Naive B cell (primary cell): Measurements from ENCODE around the gene FAAH2. TPM values are rescaled to one million over a fixed set of nuclear protein-coding genes. Genes with fewer than 3 reads are reported as not detected.

Source experiments
- ATAC-seq, 2 donors: fragments of 150-1000 bp; cut with Tn5 transposase; 2 replicates each; pipeline ENCODE4 v1.10.0; 2021; ENCODE audit warnings: low read depth in 2 of 2, mild to moderate bottlenecking in 2 of 2, moderate library complexity in 2 of 2
- DNase-seq: peaks from one replicate; pipeline ENCODE4 v3.0.0; 2022
- H3K27ac Mint-ChIP-seq, 6 donors: one replicate each; pipeline ENCODE4 v1.8.0; 2020 to 2022; ENCODE audit warnings: mild to moderate bottlenecking in 6 of 6, mixed read lengths in 6 of 6, moderate library complexity in 5 of 6, inconsistent platforms in 2 of 6
- H3K27me3 Mint-ChIP-seq, 3 donors: one replicate each; pipeline ENCODE4 v1.8.0; 2021 to 2022; ENCODE audit warnings: mixed read lengths in 3 of 3, mild to moderate bottlenecking in 1 of 3
- H3K36me3 Mint-ChIP-seq, 2 donors: one replicate each; pipeline ENCODE4 v1.8.0; 2020 to 2022; ENCODE audit warnings: mixed read lengths in 2 of 2, inconsistent platforms in 1 of 2, mild to moderate bottlenecking in 1 of 2
- H3K4me1 Mint-ChIP-seq, 3 donors: one replicate each; pipeline ENCODE4 v1.8.0; 2020 to 2022; ENCODE audit warnings: mixed read lengths in 3 of 3, inconsistent platforms in 1 of 3, mild to moderate bottlenecking in 1 of 3, moderate library complexity in 1 of 3
- H3K4me3 Mint-ChIP-seq, 8 donors: one replicate each; pipeline ENCODE4 v1.8.0; 2020 to 2022; ENCODE audit warnings: mild to moderate bottlenecking in 8 of 8, mixed read lengths in 8 of 8, moderate library complexity in 8 of 8, inconsistent platforms in 2 of 8
- H3K9me3 Mint-ChIP-seq, 7 donors: one replicate each; pipeline ENCODE4 v1.8.0; 2020 to 2022; ENCODE audit warnings: mixed read lengths in 7 of 7, mild to moderate bottlenecking in 5 of 7, inconsistent platforms in 2 of 7, moderate library complexity in 1 of 7
- polyA plus RNA-seq, 6 donors: library from polyadenylated mRNA; unstranded; fragments of 300-500 nt; fragmentation: Illumina TruSeq; gene quantifications; one replicate each; pipeline ENCODE4 v1.2.3, GENCODE V29; 2021; ENCODE audit warnings: low read depth in 6 of 6

FAAH2 gene
- polyA plus RNA-seq, 6 donors from 2014 or later, result 0.63 to 1.5 (median 0.78) TPM; not detected in 3

DNA sequence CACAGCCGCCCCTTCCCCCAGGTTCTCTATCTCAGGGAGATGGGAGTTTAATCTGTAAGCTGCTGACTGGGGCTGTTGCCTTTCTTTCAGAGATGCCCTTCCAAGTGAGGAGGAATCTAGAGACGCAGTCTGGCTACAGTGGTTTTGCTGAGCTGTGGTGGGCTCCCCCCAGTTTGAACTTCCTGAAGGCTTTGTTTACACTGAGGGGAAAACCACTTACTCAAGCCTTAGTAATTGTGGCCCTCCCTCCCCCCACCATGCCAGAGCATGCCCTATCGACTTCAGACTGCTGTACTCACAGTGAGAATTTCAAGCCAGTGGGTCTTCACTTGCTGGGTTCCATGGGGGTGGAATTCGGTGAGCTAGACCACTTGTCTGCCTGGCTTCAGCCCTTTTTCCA lies 131.3 kb downstream of the FAAH2 start:
- ATAC-seq, result no peak
- H3K27ac Mint-ChIP-seq, result no peak overlapping the region
- H3K27me3 Mint-ChIP-seq, result no peaks in the 10 kb centered on the region
- DNase-seq, result no peak
- no peak overlapping the region for H3K4me3 Mint-ChIP-seq
- no peaks in the 10 kb centered on the region for H3K4me1 Mint-ChIP-seq
- no peaks in the 10 kb centered on the region for H3K36me3 Mint-ChIP-seq
- peaks cover 2 to 32% (median 7%) of the 10 kb centered on the region in 7 donors for H3K9me3 Mint-ChIP-seq

DNA sequence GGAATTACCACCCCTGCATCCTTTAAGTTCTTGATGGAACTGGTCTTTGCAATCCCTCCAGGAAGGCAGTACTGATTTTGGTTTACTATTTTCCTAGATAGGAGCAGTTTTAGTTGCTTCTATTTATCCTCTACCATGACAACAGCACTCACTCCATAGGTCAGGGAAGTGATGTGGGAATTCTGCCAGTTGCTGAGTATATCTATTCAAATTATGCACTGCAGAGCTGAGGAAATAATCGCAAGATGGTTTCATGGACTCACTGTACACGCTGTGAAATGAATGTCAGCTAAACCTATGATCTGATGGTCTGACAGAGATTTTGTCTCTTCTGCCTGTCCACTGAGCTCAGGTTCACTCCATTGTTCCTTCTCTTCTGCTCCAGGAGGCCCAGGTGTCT lies 135.8 kb downstream of the FAAH2 start:
- DNase-seq (no peak), ATAC-seq (no peak)
- H3K27ac Mint-ChIP-seq, result no peak overlapping the region
- H3K9me3 Mint-ChIP-seq, result peaks cover 0 to 12% (median 0%) of the 10 kb centered on the region in 7 donors
- no peaks in the 10 kb centered on the region for H3K36me3 Mint-ChIP-seq
- no peak overlapping the region for H3K4me3 Mint-ChIP-seq
- no peaks in the 10 kb centered on the region for H3K4me1 Mint-ChIP-seq
- peaks cover 0 to 5% (median 0%) of the 10 kb centered on the region in 3 donors for H3K27me3 Mint-ChIP-seq

DNA sequence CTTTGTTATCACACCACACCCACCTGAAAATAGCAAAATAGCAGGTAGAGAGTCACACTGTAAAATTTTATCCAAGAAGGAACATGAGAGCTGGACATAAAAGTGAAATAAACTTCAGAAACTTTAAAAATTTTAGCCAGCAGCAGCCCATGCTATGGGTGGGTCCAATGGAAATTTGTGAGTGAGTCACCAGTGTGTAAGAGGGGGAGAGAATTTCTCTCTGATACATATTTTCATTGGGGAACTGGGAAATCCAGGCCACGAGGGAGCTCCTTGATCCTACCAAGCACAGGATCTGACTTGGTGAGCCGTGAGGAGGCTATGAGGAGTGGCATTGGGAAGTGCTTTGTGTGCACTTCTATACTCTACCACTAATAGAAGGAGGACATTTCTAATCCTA lies 136.3 kb downstream of the FAAH2 start:
- H3K4me3 Mint-ChIP-seq, result no peak overlapping the region
- peaks cover 0 to 12% (median 0%) of the 10 kb centered on the region in 7 donors for H3K9me3 Mint-ChIP-seq
- no peak for ATAC-seq
- no peaks in the 10 kb centered on the region for H3K36me3 Mint-ChIP-seq
- no peak overlapping the region for H3K27ac Mint-ChIP-seq
- no peak for DNase-seq
- H3K27me3 Mint-ChIP-seq, result peaks cover 0 to 5% (median 0%) of the 10 kb centered on the region in 3 donors
- H3K4me1 Mint-ChIP-seq, result no peaks in the 10 kb centered on the region

DNA sequence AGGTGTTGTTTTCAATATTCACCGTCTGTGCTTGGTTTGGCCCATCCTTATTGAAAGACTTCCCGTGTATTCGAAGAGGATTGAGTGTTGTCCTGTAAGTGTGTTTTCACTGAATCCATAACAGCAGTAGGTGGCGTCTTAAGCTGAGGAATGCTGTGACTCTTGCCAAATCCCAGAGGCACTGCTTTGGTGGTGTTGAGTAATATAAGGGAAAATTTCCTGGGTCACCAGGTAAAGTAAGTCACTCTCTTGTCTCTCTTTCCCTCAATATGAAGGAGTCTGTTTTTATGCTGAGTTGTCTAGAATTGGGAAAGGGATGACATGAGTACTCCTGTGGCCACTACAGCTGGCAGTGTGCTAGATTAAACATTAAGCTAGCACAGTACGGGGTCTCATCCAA lies 158.6 kb downstream of the FAAH2 start:
- Mint-ChIP-seq H3K9me3 (peaks cover 0 to 13% (median 4%) of the 10 kb centered on the region in 7 donors), H3K4me3 (no peak overlapping the region), H3K36me3 (no peaks in the 10 kb centered on the region), H3K27ac (no peak overlapping the region), H3K27me3 (no peaks in the 10 kb centered on the region), H3K4me1 (no peaks in the 10 kb centered on the region)
- ATAC-seq (no peak), DNase-seq (no peak)

DNA sequence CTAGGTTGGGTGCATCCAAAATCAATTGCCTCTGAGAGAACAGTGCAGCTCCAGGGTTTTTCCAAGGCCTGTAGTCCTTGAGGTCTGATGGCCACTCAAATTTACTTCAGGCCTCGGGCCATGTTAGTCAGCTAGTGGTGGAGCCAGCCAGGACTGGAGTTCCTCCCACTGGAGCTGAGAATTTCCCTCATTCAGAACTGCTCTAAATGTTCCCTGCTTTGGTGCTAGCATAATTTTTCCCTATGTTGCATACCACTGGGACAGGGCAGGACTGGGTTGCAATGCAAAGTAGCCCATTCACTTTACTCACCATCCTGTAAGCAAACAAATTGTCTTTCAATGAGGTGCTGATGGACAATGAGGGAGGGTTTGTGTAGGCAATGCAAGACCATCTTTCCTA lies 159.3 kb downstream of the FAAH2 start:
- H3K36me3 Mint-ChIP-seq, result no peaks in the 10 kb centered on the region
- no peak for DNase-seq
- no peak overlapping the region for H3K27ac Mint-ChIP-seq
- ATAC-seq, result no peak
- peaks cover 0 to 6% (median 3%) of the 10 kb centered on the region in 7 donors for H3K9me3 Mint-ChIP-seq
- peaks cover 0 to 1% (median 0%) of the 10 kb centered on the region in 3 donors for H3K27me3 Mint-ChIP-seq
- H3K4me3 Mint-ChIP-seq, result no peak overlapping the region
- H3K4me1 Mint-ChIP-seq, result no peaks in the 10 kb centered on the region

DNA sequence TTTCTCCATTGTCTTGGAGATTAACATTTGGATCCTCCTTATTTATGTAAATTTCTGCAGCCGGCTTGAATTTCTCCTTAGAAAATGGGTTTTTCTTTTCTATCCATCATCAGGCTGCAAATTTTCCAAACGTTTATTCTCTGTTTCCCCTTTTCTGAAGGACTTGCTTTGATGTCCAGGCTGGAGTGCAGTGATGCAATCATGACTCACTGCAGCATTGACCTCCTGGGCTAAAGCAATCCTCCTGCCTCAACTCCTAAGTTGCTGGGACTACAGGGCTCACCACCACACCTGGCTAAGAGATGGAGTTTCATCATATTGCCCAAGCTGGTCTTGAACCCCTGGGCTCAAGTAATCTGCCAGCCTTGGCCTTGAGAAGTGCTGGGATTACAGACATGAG lies 161.3 kb downstream of the FAAH2 start:
- no peak overlapping the region for H3K4me3 Mint-ChIP-seq
- DNase-seq (no peak), ATAC-seq (no peak)
- H3K27ac Mint-ChIP-seq, result no peak overlapping the region
- H3K36me3 Mint-ChIP-seq, result no peaks in the 10 kb centered on the region
- H3K27me3 Mint-ChIP-seq, result peaks cover 0 to 11% (median 0%) of the 10 kb centered on the region in 3 donors
- H3K4me1 Mint-ChIP-seq, result peaks cover 0 to 4% (median 0%) of the 10 kb centered on the region in 3 donors
- peaks cover 0 to 6% (median 0%) of the 10 kb centered on the region in 7 donors for H3K9me3 Mint-ChIP-seq

DNA sequence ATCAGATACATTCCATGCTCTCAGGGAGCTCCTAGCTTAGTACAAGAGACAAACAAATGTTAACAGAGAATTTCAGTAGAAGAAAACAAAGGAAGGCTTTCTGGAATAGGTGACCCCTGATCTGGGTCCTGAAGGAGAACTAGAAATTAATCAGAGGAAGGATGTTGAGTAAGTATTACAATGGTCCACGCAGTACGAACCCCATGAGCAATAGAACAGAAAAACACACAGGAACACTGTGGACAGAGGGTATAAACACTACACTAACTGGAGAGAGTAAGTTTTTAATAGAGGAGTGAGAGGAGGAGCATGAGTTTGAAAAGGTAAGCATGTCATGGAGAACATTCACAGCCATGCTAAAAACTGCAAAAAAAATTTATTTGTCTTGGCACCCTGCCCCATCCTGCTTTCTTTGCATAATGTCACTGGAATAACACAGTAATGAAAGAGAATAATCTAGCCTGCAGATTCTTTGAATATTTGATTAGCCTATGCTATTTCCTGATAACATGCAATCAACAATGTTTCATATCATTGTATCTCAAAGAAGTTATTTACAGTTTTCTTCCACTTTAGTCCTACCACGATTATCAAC lies 165.0 kb downstream of the FAAH2 start:
- no peaks in the 10 kb centered on the region for H3K36me3 Mint-ChIP-seq

DNA sequence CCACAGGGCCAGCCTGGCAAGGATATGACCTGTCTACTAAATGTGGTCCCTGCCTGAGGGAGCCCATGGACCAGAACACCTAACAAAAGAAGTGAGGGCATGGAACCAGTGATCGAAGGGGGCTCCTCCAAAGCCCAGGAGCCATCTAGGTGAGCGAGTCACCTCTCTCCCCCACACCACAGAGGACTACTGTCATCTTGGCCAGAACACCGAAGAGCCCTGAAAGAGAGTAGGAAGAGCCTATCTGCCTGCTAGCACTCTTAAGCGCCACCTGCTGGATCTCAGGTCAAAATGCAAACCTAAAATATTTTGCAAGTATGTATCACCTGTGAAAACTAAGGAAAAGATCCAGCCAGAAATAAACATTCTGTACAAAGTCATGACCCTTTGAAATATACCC lies 167.4 kb downstream of the FAAH2 start:
- peaks cover 0 to 26% (median 0%) of the 10 kb centered on the region in 3 donors for H3K27me3 Mint-ChIP-seq
- H3K4me1 Mint-ChIP-seq, result peaks cover 0 to 4% (median 0%) of the 10 kb centered on the region in 3 donors
- no peak for ATAC-seq

More for the DNA sequence above, 165.0 kb downstream of the FAAH2 start:
- H3K4me1 Mint-ChIP-seq, result peaks cover 0 to 4% (median 0%) of the 10 kb centered on the region in 3 donors
- H3K9me3 Mint-ChIP-seq, result peaks cover 0 to 8% (median 0%) of the 10 kb centered on the region in 7 donors
- H3K27ac Mint-ChIP-seq, result peak overlapping the region in 1 of 6 donors; percentile 14
- peaks cover 0 to 22% (median 0%) of the 10 kb centered on the region in 3 donors for H3K27me3 Mint-ChIP-seq
- H3K4me3 Mint-ChIP-seq, result no peak overlapping the region
- DNase-seq, result no peak
- no peak for ATAC-seq

DNA sequence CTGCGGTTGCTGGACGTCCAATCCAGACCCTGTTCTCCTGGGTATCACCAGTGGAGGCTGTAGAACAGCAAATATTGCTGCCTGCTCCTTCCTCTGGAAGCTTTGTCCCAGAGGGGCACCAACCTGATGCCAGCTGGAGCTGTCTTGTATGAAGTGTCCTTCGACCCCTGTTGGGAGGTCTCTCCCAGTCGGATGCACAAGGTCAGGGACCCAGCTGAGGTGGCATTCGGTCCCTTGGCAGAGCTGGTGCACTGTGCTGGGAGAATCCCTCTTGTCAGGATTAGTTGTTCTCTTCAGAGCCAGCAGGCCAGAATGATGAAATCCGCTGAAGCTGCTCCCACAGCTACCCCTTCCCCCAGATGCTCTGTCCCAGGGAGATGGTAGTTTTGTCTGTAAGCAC lies 195.0 kb downstream of the FAAH2 start:
- Mint-ChIP-seq H3K4me1 (no peaks in the 10 kb centered on the region), H3K27me3 (no peaks in the 10 kb centered on the region), H3K4me3 (no peak overlapping the region), H3K9me3 (peaks cover 0 to 26% (median 12%) of the 10 kb centered on the region in 7 donors), H3K36me3 (peaks cover 0 to 10% of the 10 kb centered on the region in 2 donors), H3K27ac (no peak overlapping the region)
- ATAC-seq (no peak), DNase-seq (no peak)

More for the DNA sequence above, 167.4 kb downstream of the FAAH2 start:
- H3K36me3 Mint-ChIP-seq, result no peaks in the 10 kb centered on the region
- no peak overlapping the region for H3K27ac Mint-ChIP-seq
- peaks cover 0 to 8% (median 0%) of the 10 kb centered on the region in 7 donors for H3K9me3 Mint-ChIP-seq
- peak overlapping the region in 1 of 8 donors; percentile 4 for H3K4me3 Mint-ChIP-seq
- DNase-seq, result no peak

DNA sequence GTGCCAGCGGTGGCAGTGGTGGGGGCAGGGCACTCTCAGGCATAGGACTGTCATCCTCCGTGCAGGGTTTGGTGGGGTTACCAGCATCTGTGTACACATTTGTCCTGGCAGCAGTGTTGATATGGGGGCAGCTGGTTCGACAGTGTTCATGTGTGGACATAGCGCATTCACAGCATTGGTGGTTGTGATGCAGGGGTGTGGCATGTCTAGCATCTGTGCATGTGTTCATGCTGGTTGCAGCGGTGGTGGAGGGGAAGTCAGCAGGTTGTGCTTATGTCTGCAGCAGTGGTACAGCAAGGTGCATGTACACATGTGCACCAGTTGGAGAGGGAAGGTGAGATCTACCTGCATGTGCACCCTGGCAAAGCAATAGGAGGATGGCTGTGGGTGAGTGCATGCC lies 230.0 kb downstream of the FAAH2 start:
- Mint-ChIP-seq H3K36me3 (peaks cover 0 to 6% of the 10 kb centered on the region in 2 donors), H3K4me1 (no peaks in the 10 kb centered on the region), H3K4me3 (no peak overlapping the region), H3K27me3 (peaks cover 5 to 16% (median 7%) of the 10 kb centered on the region in 3 donors), H3K9me3 (peaks cover 0 to 13% (median 2%) of the 10 kb centered on the region in 7 donors), H3K27ac (no peak overlapping the region)
- no peak for ATAC-seq
- DNase-seq, result no peak

DNA sequence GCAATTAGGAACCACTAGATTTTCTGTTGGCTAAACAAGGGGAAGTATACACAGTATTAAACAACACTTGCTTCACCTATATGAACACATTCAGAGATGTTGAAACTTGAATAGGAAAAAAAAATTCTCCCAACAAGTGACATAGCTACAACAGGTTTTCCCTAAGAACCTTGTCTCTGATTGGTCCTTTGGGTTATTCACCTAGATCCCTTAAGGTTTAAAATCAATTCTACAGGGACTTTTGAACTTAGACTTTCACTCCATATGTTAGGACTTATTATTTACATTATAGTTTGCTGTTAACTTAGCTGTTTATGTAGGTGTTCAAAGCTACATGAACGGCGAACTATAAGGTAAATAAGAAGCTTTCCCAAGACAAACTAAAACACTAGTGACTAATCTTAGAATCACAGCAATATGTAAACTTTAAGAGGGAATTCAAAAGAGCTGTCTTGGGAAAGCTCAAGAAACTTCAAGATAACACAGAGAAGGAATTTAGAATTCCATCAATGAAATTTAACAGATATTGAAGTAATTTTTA lies 233.1 kb downstream of the FAAH2 start:
- H3K9me3 Mint-ChIP-seq, result peaks cover 2 to 26% (median 8%) of the 10 kb centered on the region in 7 donors

DNA sequence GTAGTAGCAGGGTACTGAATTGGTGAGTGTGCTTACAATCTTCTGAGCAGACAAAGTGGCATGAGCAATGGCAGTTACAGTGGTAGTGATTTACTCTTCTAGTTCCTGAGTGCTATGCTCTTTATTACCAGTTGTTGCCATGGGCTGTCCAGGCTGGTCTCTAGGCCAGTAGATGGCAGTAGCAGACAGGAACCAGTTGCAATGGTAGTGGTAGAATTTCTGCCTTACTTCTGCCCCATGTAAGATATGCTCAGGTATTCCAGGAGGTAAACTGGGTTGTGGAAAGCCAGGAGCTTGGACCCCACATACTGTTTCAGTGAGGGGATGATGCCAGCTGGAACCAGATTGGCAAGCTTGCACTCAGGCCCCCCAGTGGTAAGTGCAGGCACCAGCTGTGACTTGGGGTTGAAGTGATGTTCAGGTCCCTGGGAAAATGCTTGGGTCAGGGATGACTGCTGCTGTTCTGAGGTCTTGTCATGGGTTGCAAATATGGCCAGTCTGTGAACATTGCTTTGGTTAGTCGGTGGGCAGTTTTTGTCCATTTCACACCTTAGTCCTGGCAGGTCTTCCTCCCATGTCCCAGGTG lies 242.3 kb downstream of the FAAH2 start:
- H3K9me3 Mint-ChIP-seq, result peaks cover 0 to 16% (median 2%) of the 10 kb centered on the region in 7 donors
- H3K27ac Mint-ChIP-seq, result no peak overlapping the region
- no peaks in the 10 kb centered on the region for H3K4me1 Mint-ChIP-seq
- no peaks in the 10 kb centered on the region for H3K36me3 Mint-ChIP-seq
- H3K4me3 Mint-ChIP-seq, result no peak overlapping the region
- peaks cover 0 to under 1% (median 0%) of the 10 kb centered on the region in 3 donors for H3K27me3 Mint-ChIP-seq
- no peak for ATAC-seq
- no peak for DNase-seq

More for the DNA sequence above, 233.1 kb downstream of the FAAH2 start:
- Mint-ChIP-seq H3K36me3 (peaks cover 0 to 6% of the 10 kb centered on the region in 2 donors), H3K4me3 (no peak overlapping the region), H3K4me1 (no peaks in the 10 kb centered on the region), H3K27ac (no peak overlapping the region), H3K27me3 (peaks cover 0 to 16% (median 7%) of the 10 kb centered on the region in 3 donors)
- no peak for ATAC-seq
- DNase-seq, result no peak
